ENCODE data around the gene PHLPP1. TPM values are rescaled to one million over a fixed set of nuclear protein-coding genes. Genes with fewer than 3 reads are reported as not detected.

The PHLPP1 gene
- total RNA-seq, 2 experiments from 2014 or later: 6.8 to 7.1 TPM

- no peak overlapping the region for H3K27ac Mint-ChIP-seq
Measured at GRCh38 chr18:62812242-62812641, 96.9 kb downstream of the PHLPP1 start.

GRCh38 chr18:62812876-62813275, 97.5 kb downstream of the PHLPP1 start:
- DNase-seq: no peak
- CTCF ChIA-PET: no interaction called here
- ATAC-seq (ENCODE audit: poor library complexity): no peak
- no peaks in the 10 kb centered on the region for H3K36me3 Mint-ChIP-seq (ENCODE audit: low read depth)
- POLR2A ChIA-PET: no interaction called here
- peaks cover 14% of the 10 kb centered on the region for H3K4me1 Mint-ChIP-seq (ENCODE audit: low read depth)
- H3K36me3 ChIP-seq (ENCODE audit: insufficient read depth, low read length): no peaks in the 10 kb centered on the region
- H3K4me1 ChIP-seq (ENCODE audit: insufficient read depth, low read length): no peaks in the 10 kb centered on the region
- H3K4me3 Mint-ChIP-seq: no peak overlapping the region
- H3K4me3 ChIP-seq (ENCODE audit: low read length): no peak overlapping the region
- no peak for TF ChIP-seq CTCF (IDR thresholded peaks at IDR 0.05)
- no peaks in the 10 kb centered on the region for H3K27me3 ChIP-seq (ENCODE audit: control insufficient read depth in 1 of 2, insufficient read depth in 2 of 2, low read length in 2 of 2)
- H3K27ac ChIP-seq (ENCODE audit: low read depth in 1 of 2, low read length in 2 of 2): no peak overlapping the region
- intact Hi-C loops (cut with DNase I, micrococcal nuclease): no loop called here
- H3K27ac Mint-ChIP-seq: no peak overlapping the region
- no peaks in the 10 kb centered on the region for H3K9me3 ChIP-seq (ENCODE audit: control insufficient read depth in 1 of 2, insufficient read depth in 1 of 2, low read length in 2 of 2)
- no peaks in the 10 kb centered on the region for H3K9me3 Mint-ChIP-seq
- no peaks in the 10 kb centered on the region for H3K27me3 Mint-ChIP-seq

More at GRCh38 chr18:62812242-62812641, 96.9 kb downstream of the PHLPP1 start:
- intact Hi-C loops (cut with DNase I, micrococcal nuclease): no loop called here
- DNase-seq (no peak), ATAC-seq (ENCODE audit: poor library complexity) (no peak)
- TF ChIP-seq CTCF (IDR thresholded peaks at IDR 0.05): no peak
- Mint-ChIP-seq H3K9me3 (no peaks in the 10 kb centered on the region), H3K27me3 (no peaks in the 10 kb centered on the region), H3K4me3 (no peak overlapping the region), H3K36me3 (ENCODE audit: low read depth) (no peaks in the 10 kb centered on the region), H3K4me1 (ENCODE audit: low read depth) (peaks cover 14% of the 10 kb centered on the region)
- CTCF ChIA-PET: interaction anchor here (1.2 kb wide), 1 partner anchor 15 kb away, joined by 3 read pairs; no protein-coding TSS in a partner anchor
- Histone ChIP-seq H3K27me3 (ENCODE audit: control insufficient read depth in 1 of 2, insufficient read depth in 2 of 2, low read length in 2 of 2) (no peaks in the 10 kb centered on the region), H3K36me3 (ENCODE audit: insufficient read depth, low read length) (no peaks in the 10 kb centered on the region), H3K4me1 (ENCODE audit: insufficient read depth, low read length) (no peaks in the 10 kb centered on the region), H3K27ac (ENCODE audit: low read depth in 1 of 2, low read length in 2 of 2) (no peak overlapping the region), H3K9me3 (ENCODE audit: control insufficient read depth in 1 of 2, insufficient read depth in 1 of 2, low read length in 2 of 2) (no peaks in the 10 kb centered on the region), H3K4me3 (ENCODE audit: low read length) (no peak overlapping the region)
- POLR2A ChIA-PET: no interaction called here

GRCh38 chr18:62814132-62814759, 98.9 kb downstream of the PHLPP1 start:
- no peak for TF ChIP-seq CTCF (IDR thresholded peaks at IDR 0.05)
- H3K9me3 Mint-ChIP-seq: no peaks in the 10 kb centered on the region
- Histone ChIP-seq H3K4me3 (ENCODE audit: low read length) (no peak overlapping the region), H3K27me3 (ENCODE audit: control insufficient read depth in 1 of 2, insufficient read depth in 2 of 2, low read length in 2 of 2) (no peaks in the 10 kb centered on the region), H3K9me3 (ENCODE audit: control insufficient read depth in 1 of 2, insufficient read depth in 1 of 2, low read length in 2 of 2) (no peaks in the 10 kb centered on the region), H3K27ac (ENCODE audit: low read depth in 1 of 2, low read length in 2 of 2) (no peak overlapping the region), H3K36me3 (ENCODE audit: insufficient read depth, low read length) (no peaks in the 10 kb centered on the region), H3K4me1 (ENCODE audit: insufficient read depth, low read length) (no peaks in the 10 kb centered on the region)
- no peak overlapping the region for H3K27ac Mint-ChIP-seq
- H3K4me3 Mint-ChIP-seq: no peak overlapping the region
- ATAC-seq (ENCODE audit: poor library complexity) (no peak), DNase-seq (no peak)
- intact Hi-C loops (cut with DNase I, micrococcal nuclease): no loop called here
- peaks cover 14% of the 10 kb centered on the region for H3K4me1 Mint-ChIP-seq (ENCODE audit: low read depth)
- ChIA-PET POLR2A (no interaction called here), CTCF (no interaction called here)
- no peaks in the 10 kb centered on the region for H3K36me3 Mint-ChIP-seq (ENCODE audit: low read depth)
- no peaks in the 10 kb centered on the region for H3K27me3 Mint-ChIP-seq
